Colonic mucosa (tissue), 4 donors: ENCODE results near the gene ELMOD3. TPM values are rescaled to one million over a fixed set of nuclear protein-coding genes. Genes with fewer than 3 reads are reported as not detected.

Source experiments
- DNase-seq: peaks from one replicate; pipeline ENCODE4 v3.0.0-alpha.2; 2020
- H3K27ac ChIP-seq: fragments of 200-600 bp; one replicate; pipeline ENCODE4 v1.8.0; 2021
- H3K27me3 ChIP-seq: fragments of 200-600 bp; one replicate; pipeline ENCODE4 v1.8.0; 2021
- H3K36me3 ChIP-seq: fragments of 200-600 bp; one replicate; pipeline ENCODE4 v1.8.0; 2021
- H3K4me1 ChIP-seq: fragments of 200-600 bp; one replicate; pipeline ENCODE4 v1.8.0; 2021; ENCODE audit warnings: mild to moderate bottlenecking
- H3K4me3 ChIP-seq: fragments of 200-600 bp; one replicate; pipeline ENCODE4 v1.8.0; 2021
- H3K9ac ChIP-seq, 2 donors: one replicate each; pipeline ENCODE4 v1.7.0; 2013; ENCODE audit warnings: control low read depth in 2 of 2, low read depth in 2 of 2, low read length in 2 of 2
- H3K9me3 ChIP-seq: fragments of 200-600 bp; one replicate; pipeline ENCODE4 v1.8.0; 2021
- CTCF ChIP-seq: fragments of 200-600 bp; IDR thresholded peaks from one replicate; pipeline ENCODE4 v1.8.0; 2022; ENCODE audit warnings: antibody characterized with exemption, mild to moderate bottlenecking
- intact Hi-C: fragments of 100-400 bp; cut with DNase I; formaldehyde crosslinking; loops from one replicate; pipeline ENCODE4 v1.14.1; 2022
- total RNA-seq, 2 donors: library from RNA; stranded (reverse); fragmentation: NEBNext Ultra II Directional in 1 of 2; extraction: Animal tissue kit (Norgen Biotek cat#: 25700) in 1 of 2; gene quantifications; one replicate each; pipeline ENCODE4 v1.2.1, GENCODE V29; 2021
- donor health status: healthy.
- donor health status: DM: no; HTN: no; CAD: no.
- donor health status: DM: no; HTN: no; CAD: no.

The ELMOD3 gene
- total RNA-seq, 2 donors from 2014 or later: 13.4 to 19.4 TPM

- Histone ChIP-seq H3K4me3 (no peak overlapping the region), H3K27ac (no peak overlapping the region), H3K9me3 (no peaks in the 10 kb centered on the region), H3K36me3 (peaks cover 11% of the 10 kb centered on the region), H3K9ac (no peak overlapping the region), H3K4me1 (no peaks in the 10 kb centered on the region), H3K27me3 (no peaks in the 10 kb centered on the region)
- no peak for TF ChIP-seq CTCF
- no peak for DNase-seq
- intact Hi-C loops: no loop called here
These were observed 10.1 kb upstream of the ELMOD3 start for GRCh38 chr2:85344356-85344954.

GRCh38 chr2:85347599-85347998 is 7.0 kb upstream of the ELMOD3 start:
- intact Hi-C loops: no loop called here
- no peaks in the 10 kb centered on the region for H3K9me3 ChIP-seq
- DNase-seq: no peak
- no peaks in the 10 kb centered on the region for H3K4me1 ChIP-seq
- H3K9ac ChIP-seq: no peak overlapping the region
- TF ChIP-seq CTCF: no peak
- no peaks in the 10 kb centered on the region for H3K27me3 ChIP-seq
- no peak overlapping the region for H3K27ac ChIP-seq
- no peak overlapping the region for H3K4me3 ChIP-seq
- peaks cover 11% of the 10 kb centered on the region for H3K36me3 ChIP-seq

GRCh38 chr2:85353876-85354285 is 688 bp upstream of the ELMOD3 start:
- Histone ChIP-seq H3K9ac (peak overlapping the region; percentile 75 to 99), H3K27ac (peak overlapping the region; percentile 94), H3K4me1 (peaks cover 4% of the 10 kb centered on the region), H3K4me3 (peak overlapping the region; percentile 94), H3K36me3 (no peaks in the 10 kb centered on the region), H3K27me3 (no peaks in the 10 kb centered on the region), H3K9me3 (no peaks in the 10 kb centered on the region)
- peak; percentile 85 for DNase-seq
- TF ChIP-seq CTCF: no peak
- intact Hi-C loops: no loop called here

GRCh38 chr2:85355073-85355410 is 473 bp downstream of the ELMOD3 start:
- TF ChIP-seq CTCF: no peak
- Histone ChIP-seq H3K27me3 (no peaks in the 10 kb centered on the region), H3K9me3 (no peaks in the 10 kb centered on the region), H3K4me3 (peak overlapping the region; percentile 94), H3K27ac (peak overlapping the region; percentile 94), H3K9ac (peak overlapping the region; percentile 89 to 99), H3K36me3 (no peaks in the 10 kb centered on the region), H3K4me1 (peaks cover 4% of the 10 kb centered on the region)
- no peak for DNase-seq
- intact Hi-C loops: no loop called here

GRCh38 chr2:85355521-85355920 is 952 bp downstream of the ELMOD3 start:
- H3K9ac ChIP-seq: peak overlapping the region; percentile 89 to 99
- H3K4me3 ChIP-seq: peak overlapping the region; percentile 94
- peak overlapping the region; percentile 94 for H3K27ac ChIP-seq
- H3K27me3 ChIP-seq: no peaks in the 10 kb centered on the region
- intact Hi-C loops: no loop called here
- no peak for TF ChIP-seq CTCF
- DNase-seq: no peak
- no peaks in the 10 kb centered on the region for H3K9me3 ChIP-seq
- peaks cover 4% of the 10 kb centered on the region for H3K4me1 ChIP-seq
- no peaks in the 10 kb centered on the region for H3K36me3 ChIP-seq
